ENCODE results near the gene PMAIP1.

The PMAIP1 gene

DNA sequence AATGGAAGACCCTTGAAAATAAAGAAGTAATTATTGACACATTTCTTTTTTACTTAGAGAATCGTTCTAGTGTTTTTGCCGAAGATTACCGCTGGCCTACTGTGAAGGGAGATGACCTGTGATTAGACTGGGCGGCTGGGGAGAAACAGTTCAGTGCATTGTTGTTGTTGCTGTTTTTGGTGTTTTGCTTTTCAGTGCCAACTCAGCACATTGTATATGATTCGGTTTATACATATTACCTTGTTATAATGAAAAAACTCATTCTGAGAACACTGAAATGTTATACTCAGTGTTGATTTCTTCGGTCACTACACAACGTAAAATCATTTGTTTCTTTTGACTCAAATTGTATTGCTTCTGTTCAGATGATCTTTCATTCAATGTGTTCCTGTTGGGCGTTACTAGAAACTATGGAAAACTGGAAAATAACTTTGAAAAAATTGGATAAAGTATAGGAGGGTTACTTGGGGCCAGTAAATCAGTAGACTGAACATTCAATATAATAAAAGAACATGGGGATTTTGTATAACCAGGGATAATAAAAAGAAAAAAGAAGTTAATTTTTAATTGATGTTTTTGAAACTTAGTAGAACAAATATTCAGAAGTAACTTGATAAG, 3.3 kb downstream of the PMAIP1 start:
- no peak for DNase-seq (ENCODE audit: extremely low spot score)
- TF ChIP-seq, protein P1, sequence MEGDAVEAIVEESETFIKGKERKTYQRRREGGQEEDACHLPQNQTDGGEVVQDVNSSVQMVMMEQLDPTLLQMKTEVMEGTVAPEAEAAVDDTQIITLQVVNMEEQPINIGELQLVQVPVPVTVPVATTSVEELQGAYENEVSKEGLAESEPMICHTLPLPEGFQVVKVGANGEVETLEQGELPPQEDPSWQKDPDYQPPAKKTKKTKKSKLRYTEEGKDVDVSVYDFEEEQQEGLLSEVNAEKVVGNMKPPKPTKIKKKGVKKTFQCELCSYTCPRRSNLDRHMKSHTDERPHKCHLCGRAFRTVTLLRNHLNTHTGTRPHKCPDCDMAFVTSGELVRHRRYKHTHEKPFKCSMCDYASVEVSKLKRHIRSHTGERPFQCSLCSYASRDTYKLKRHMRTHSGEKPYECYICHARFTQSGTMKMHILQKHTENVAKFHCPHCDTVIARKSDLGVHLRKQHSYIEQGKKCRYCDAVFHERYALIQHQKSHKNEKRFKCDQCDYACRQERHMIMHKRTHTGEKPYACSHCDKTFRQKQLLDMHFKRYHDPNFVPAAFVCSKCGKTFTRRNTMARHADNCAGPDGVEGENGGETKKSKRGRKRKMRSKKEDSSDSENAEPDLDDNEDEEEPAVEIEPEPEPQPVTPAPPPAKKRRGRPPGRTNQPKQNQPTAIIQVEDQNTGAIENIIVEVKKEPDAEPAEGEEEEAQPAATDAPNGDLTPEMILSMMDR (IDR thresholded peaks at IDR 0.05; ENCODE audit: control extremely low read depth, extremely low read depth, low read depth, missing control alignments), result no peak
- ChIA-PET CTCF (interaction anchor here (6.2 kb wide), 1 partner anchor 67 kb away, joined by 34 read pairs; no protein-coding TSS in a partner anchor), POLR2A (no interaction called here)

DNA sequence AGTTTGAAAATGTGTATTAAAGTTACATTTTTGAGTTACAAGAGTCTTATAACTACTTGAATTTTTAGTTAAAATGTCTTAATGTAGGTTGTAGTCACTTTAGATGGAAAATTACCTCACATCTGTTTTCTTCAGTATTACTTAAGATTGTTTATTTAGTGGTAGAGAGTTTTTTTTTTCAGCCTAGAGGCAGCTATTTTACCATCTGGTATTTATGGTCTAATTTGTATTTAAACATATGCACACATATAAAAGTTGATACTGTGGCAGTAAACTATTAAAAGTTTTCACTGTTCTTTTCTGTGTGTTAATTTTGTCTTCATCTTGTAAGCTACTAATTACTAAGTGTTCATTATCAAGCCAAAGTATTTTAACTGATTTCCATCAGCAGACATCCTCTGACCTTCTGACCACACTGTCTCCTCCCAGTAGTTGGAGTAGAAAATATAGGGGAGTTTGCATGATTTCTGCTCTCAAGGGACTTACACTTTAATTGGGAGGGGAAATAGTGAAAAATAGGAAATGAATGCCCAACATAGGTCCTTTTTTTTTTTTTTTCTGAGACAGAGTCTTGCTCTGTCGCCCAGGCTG, 4.3 kb downstream of the PMAIP1 start:
- TF ChIP-seq, protein P1 (IDR thresholded peaks at IDR 0.05; ENCODE audit: control extremely low read depth, extremely low read depth, low read depth, missing control alignments), result no peak
- DNase-seq (ENCODE audit: extremely low spot score), result no peak
- ChIA-PET POLR2A (interaction anchor here (0.7 to 1.9 kb wide), 6 partner anchors 15 to 49 kb away, joined by 3 to 14 read pairs (median 12); no protein-coding TSS in a partner anchor), CTCF (interaction anchor here (1.6 to 1.9 kb wide), 2 partner anchors 17 to 67 kb away, joined by 5 to 6 read pairs; no protein-coding TSS in a partner anchor)

DNA sequence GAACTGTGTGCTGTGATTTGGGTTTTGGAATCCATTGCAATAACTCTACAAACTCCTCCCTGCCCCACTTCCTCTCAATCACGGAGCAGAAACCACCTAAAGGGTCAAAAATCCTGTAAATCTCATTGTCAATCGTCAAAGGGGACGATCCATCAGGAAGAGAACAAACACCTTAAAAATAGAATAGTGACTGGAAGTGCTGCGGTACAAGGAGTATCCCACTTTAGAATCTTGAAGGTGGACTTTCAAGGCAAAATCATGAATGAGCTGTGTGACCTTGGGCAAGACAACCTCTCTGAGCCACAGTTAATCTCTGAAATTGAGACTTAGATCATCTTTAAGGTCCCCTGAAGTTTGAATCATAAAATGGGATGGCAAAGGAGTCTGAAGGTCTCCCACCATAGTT, 5.9 kb downstream of the PMAIP1 start:
- TF ChIP-seq, protein P1 (IDR thresholded peaks at IDR 0.05; ENCODE audit: control extremely low read depth, extremely low read depth, low read depth, missing control alignments), result no peak
- no peak for DNase-seq (ENCODE audit: extremely low spot score)
- CTCF ChIA-PET, result interaction anchor here (1.2 to 1.9 kb wide), 12 partner anchors 13 to 90 kb away, joined by 3 to 10 read pairs (median 5); no protein-coding TSS in a partner anchor
- POLR2A ChIA-PET, result interaction anchor here (0.6 to 1.9 kb wide), 5 partner anchors 13 to 52 kb away, joined by 3 to 14 read pairs (median 10); no protein-coding TSS in a partner anchor

GRCh38 chr18:59906203-59906602, 6.4 kb downstream of the PMAIP1 start:
- CTCF ChIA-PET, result interaction anchor here (1.2 to 1.9 kb wide), 8 partner anchors 12 to 62 kb away, joined by 3 to 10 read pairs (median 5); no protein-coding TSS in a partner anchor
- no peak for DNase-seq (ENCODE audit: extremely low spot score)
- POLR2A ChIA-PET, result interaction anchor here (0.7 to 1.9 kb wide), 3 partner anchors 17 to 111 kb away, joined by 5 to 10 read pairs (median 10); no protein-coding TSS in a partner anchor
- TF ChIP-seq, protein P1 (IDR thresholded peaks at IDR 0.05; ENCODE audit: control extremely low read depth, extremely low read depth, low read depth, missing control alignments), result no peak

DNA sequence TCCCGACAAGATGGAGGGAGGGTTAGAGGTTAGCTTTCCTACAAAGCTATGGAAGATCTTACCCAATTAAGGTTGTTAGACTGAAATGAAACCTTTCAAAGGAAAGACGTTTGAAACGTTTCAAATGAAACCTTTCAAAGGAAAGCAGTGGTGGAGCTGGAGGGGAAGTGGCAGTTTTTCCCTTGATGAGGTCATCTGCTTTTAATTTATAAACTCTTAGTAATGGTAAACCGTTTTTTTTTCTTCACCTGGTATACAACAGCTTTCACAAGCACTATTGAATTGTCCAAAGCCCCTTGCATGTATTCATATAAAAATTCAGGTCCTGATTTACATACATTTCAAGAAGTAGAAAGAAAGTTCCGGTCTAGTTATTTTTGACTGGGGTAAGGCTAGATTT, 7.4 kb downstream of the PMAIP1 start:
- ChIA-PET POLR2A (interaction anchor here (1.0 kb wide), 1 partner anchor 16 kb away, joined by 3 read pairs; no protein-coding TSS in a partner anchor), CTCF (interaction anchor here (1.7 to 4.0 kb wide), 2 partner anchors 12 to 54 kb away, joined by 4 to 21 read pairs; no protein-coding TSS in a partner anchor)
- no peak for DNase-seq (ENCODE audit: extremely low spot score)
- TF ChIP-seq, protein P1 (IDR thresholded peaks at IDR 0.05; ENCODE audit: control extremely low read depth, extremely low read depth, low read depth, missing control alignments), result no peak

GRCh38 chr18:59907660-59908059, 7.9 kb downstream of the PMAIP1 start:
- no peak for DNase-seq (ENCODE audit: extremely low spot score)
- CTCF ChIA-PET, result interaction anchor here (1.7 to 4.0 kb wide), 2 partner anchors 11 to 54 kb away, joined by 4 to 21 read pairs; no protein-coding TSS in a partner anchor
- POLR2A ChIA-PET, result interaction anchor here (1.0 kb wide), 1 partner anchor 16 kb away, joined by 3 read pairs; no protein-coding TSS in a partner anchor
- TF ChIP-seq, protein P1 (IDR thresholded peaks at IDR 0.05; ENCODE audit: control extremely low read depth, extremely low read depth, low read depth, missing control alignments), result no peak

All from GM10248 (cell line).